NCI-H526 treated with DMSO at 0.1 percent for 48 hours (cell line): ENCODE results near the gene SLC30A5.

ENCODE experiments used
- DNase-seq: peaks from one replicate; lab custom pipeline; 2025; lab: John Stamatoyannopoulos, UW

The SLC30A5 gene

GRCh38 chr5:69167493-69167855 lies 73.7 kb downstream of the SLC30A5 start:
- DNase-seq, result no peak

DNA sequence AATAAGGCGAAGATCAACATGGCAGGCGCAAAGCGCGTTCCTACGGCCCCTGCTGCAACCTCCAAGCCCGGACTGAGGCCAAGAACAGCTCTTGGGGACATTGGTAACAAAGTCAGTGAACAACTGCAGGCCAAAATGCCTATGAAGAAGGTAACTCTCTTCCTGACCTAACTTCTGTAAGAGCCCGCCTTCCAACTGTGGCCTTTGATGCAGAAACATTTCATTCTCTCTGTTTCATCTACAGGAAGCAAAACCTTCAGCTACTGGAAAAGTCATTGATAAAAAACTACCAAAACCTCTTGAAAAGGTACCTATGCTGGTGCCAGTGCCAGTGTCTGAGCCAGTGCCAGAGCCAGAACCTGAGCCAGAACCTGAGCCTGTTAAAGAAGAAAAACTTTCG lies 74.1 kb downstream of the SLC30A5 start:
- DNase-seq, result no peak

- no peak for DNase-seq
These were observed 76.7 kb downstream of the SLC30A5 start for GRCh38 chr5:69170495-69170894.

GRCh38 chr5:69170969-69171368 lies 77.2 kb downstream of the SLC30A5 start:
- no peak for DNase-seq
